T-helper 1 cell treated with Interleukin-12 subunit alpha and Interleukin-12 subunit beta and Interleukin-4 antibody, amounts not matched to agents 30 ng/mL and 1 ng/mL, for 36 hours (primary cell): ENCODE results near the gene TINAGL1. TPM values are rescaled to one million over a fixed set of nuclear protein-coding genes. Genes with fewer than 3 reads are reported as not detected.

Source experiments
- intact Hi-C: fragments of 100-400 bp; cut with micrococcal nuclease; formaldehyde crosslinking; loops from one replicate; pipeline ENCODE4 v1.15.1; 2024
- total RNA-seq: library from RNA; stranded (reverse); gene quantifications from 2 replicates; pipeline ENCODE4 v1.2.3, GENCODE V29; 2022

The TINAGL1 gene
- total RNA-seq, 1 donor from 2014 or later, result not detected

DNA sequence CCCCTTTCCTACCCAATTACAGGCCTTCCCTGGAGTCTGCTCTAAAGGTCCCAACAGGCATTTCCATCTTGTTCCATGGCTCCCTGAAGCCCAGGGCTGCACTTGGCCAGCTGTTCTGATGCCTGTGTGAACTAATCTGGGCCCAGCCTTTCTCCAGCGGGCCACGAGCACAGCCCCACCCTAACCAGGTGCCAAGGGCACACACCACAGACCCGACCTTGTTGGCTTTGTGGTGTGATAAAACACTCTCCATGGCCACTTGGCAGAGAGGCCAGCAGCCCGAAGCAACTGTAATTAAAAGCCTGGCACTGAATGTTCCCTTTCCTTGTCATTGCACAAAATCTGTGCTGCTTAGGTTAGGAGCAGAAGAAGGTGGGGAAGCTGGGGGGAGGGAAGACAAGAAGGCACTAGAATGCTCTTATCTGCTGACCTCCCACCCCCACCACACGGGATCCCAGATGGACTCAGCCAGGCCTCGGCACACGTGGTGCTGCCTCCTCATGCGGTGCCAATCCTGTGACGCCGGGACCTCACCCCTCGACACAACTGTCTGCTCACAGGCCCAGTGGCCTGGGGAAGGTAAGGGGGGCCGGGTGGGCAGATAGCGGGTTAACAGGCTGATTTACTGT lies 51.1 kb downstream of the TINAGL1 start:
- intact Hi-C loops, result no loop called here

DNA sequence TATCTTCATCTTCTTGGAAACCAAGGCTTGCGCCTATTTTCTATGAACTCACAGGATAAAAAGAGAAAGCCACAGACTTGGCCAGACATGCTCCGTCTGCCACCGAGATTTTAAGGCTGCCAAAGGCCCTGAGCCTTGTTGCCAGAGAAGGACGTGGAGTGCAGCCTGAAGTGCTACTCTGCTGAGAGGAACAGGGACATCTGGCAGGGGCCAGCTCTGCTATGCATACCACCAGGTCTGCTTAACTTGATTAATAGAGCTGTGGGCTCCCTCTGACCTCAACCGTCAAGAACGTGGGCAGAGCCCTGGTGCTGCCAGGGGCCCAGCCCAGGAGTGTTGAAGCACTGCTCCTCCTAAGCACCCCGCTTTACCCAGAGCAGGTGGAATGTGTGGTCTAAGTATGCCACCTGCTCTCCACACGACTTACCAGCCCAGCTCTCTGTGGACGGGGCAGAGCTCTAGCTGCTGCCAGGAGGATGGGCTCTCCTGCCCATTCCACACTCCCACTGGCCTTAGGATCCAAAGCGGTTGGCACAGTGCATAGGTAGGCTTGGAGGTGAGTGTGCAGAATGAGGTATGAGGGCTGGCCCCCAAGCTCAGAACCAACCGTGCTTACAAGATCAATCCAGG lies 51.7 kb downstream of the TINAGL1 start:
- intact Hi-C loops, result no loop called here

DNA sequence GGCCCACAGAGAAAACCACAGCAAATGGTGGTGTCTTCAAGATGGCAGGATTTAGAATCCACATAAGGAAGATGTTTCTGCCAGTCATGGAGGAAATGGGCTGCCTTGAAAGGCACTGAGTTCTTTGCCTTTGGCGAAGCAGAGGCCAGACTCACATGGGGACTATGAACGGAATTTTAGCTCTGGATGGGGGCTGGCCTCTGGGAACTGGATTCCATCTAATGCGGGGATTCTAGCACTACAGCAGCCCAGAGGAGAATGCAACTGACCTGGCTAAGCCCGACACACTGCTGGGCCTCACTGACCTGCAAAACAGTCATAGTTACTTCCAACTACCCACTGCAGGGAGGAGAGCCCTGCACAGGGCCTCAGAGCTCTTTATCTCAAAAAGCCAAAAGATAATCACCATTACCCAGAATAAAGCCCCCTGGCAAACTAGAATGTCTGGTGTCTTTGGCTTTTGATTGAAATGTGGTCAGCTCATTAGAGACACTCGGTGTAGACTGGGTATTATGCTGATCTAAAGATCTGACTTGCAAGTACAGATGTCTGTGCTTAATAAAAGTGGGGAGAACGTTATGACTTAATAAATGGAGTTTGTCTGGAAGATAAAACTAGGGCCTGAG lies 52.7 kb downstream of the TINAGL1 start:
- intact Hi-C loops, result no loop called here

DNA sequence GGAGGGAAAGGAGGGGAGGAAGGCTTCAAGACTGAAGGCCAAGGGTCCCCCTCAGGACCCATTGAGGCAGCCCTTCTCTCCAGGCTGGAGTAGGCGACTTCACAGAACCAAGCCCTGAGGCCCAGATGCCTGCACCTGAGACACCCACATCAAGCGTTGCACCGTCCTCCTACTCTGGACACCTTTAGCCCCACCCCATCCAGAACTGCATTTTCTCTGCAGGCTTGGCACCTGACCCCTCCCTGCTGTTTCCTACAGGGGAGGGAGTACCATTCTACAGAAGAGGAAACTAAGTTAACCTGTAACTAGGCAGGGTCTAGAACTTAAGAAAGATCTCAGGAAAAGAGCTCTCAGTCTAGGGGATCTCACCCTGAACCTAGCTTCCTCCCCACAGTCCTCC lies 56.3 kb downstream of the TINAGL1 start:
- intact Hi-C loops, result no loop called here

DNA sequence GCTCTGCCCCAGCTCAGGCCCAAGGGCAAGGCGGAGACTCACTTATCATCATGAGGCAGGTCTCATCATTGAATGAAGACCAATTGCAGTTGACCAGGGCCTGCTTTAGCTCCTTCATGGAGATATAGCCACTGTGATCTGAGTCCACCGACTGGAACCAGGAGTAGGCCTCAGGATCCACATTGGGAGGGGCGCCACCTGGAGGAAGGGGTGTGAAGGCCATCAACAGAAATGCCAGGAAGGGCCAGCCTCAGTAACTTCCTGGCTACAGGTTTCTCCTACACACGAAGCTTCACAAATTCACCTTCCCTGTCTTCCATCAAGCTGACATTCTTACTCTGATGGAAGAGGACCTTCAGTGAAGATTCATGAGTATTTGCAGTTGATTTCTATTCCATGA lies 56.8 kb downstream of the TINAGL1 start:
- intact Hi-C loops, result no loop called here

Other genes with a start within 250 kb of the TINAGL1 start
- not detected in 2 replicates for gene FABP3, start 203.4 kb upstream of the TINAGL1 start, total RNA-seq
- gene SERINC2, start 163.3 kb upstream of the TINAGL1 start, total RNA-seq, result 0.10 and 0.29 TPM in 2 replicates
- not detected in 2 replicates for gene HCRTR1, start 41.2 kb downstream of the TINAGL1 start, total RNA-seq
- gene PEF1, start 68.4 kb downstream of the TINAGL1 start, total RNA-seq, result 52.5 and 53.3 TPM in 2 replicates
- 0.42 and 0.44 TPM in 2 replicates for gene COL16A1, start 127.5 kb downstream of the TINAGL1 start, total RNA-seq
- 0.17 and 0.39 TPM in 2 replicates for gene ADGRB2, start 187.8 kb downstream of the TINAGL1 start, total RNA-seq
- gene SPOCD1, start 239.5 kb downstream of the TINAGL1 start, total RNA-seq, result not detected in 2 replicates